Activated effector memory CD4-positive, alpha-beta T cell treated with anti-CD3 and anti-CD28 coated beads, Interleukin-2, amount 50 U/mL, for 16 hours (primary cell): ENCODE data around the gene CIC.

Experiments
- DNase-seq: peaks from one replicate; pipeline ENCODE4 v3.0.0-alpha.2; 2020

Gene CIC

DNA sequence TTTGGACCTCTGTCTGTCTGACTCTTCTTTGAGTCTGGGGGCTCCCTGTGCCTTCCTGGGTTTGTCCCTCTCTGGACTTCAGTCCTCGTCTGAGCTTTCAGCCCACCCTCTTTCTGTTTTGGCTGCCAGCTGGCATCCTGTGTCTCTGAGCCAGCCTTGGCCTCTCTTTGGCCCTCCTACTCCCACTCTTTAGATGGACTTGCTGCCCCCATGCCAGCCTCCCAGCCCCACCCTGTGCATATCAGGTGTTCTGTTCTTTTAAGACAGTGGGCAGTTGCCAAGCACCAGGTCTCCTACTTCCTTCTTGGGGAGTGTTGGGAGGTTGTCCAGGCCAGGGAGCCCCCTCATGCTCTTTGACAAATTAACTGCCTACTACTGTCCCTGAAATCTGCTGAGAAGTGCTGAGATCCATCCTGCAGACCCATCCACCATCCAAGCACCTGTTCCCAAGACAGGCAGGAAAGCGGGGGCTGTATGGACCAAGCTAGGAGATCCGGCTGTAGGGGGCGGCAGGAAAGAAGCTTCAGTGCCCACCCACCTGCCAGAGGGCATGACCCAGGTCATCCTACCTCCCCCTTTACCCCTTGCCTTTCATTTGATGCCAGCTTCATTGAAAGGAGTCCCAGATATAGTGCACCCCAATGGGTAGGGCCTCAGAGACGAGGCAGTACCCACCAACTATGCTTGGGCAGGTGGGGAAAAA is 9.6 kb downstream of the CIC start:
- peak; percentile 59 for DNase-seq

DNA sequence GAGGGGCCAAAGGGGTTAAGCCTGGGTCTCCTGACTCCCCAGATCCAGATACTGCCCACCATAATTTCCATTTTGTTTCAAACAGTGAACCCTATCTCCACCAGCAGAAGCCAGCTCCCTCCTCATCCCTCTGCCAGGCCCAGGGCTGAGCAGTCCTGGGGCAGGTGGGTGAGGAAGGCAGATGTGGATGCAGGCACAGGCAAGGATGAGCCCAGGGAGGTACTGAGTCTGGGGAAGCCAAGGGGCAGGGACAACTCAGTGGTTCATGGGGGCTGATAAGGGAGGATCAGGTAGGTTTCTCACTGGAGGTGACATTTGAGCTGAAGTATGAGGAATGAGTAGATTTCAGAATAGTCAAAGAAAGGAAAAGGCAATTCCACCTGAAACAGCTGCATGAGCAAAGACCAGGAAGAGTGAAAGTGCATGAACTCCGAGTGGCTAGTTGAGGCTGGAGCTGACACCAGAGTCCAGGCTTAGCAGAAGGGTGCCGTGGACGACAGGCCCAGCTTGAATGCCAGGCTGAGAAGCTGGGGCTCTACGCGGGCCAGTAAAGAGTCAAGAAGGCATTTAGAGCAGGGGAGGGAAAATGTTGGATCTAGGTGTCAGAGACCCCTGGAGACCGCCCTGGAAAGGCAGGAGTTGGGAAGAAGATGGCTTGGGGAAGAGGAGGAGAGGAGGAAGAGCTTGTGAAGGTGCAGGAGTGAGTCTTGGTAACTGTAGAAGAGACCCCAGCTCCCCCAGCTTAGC is 10.3 kb downstream of the CIC start:
- DNase-seq, result peak; percentile 58

DNA sequence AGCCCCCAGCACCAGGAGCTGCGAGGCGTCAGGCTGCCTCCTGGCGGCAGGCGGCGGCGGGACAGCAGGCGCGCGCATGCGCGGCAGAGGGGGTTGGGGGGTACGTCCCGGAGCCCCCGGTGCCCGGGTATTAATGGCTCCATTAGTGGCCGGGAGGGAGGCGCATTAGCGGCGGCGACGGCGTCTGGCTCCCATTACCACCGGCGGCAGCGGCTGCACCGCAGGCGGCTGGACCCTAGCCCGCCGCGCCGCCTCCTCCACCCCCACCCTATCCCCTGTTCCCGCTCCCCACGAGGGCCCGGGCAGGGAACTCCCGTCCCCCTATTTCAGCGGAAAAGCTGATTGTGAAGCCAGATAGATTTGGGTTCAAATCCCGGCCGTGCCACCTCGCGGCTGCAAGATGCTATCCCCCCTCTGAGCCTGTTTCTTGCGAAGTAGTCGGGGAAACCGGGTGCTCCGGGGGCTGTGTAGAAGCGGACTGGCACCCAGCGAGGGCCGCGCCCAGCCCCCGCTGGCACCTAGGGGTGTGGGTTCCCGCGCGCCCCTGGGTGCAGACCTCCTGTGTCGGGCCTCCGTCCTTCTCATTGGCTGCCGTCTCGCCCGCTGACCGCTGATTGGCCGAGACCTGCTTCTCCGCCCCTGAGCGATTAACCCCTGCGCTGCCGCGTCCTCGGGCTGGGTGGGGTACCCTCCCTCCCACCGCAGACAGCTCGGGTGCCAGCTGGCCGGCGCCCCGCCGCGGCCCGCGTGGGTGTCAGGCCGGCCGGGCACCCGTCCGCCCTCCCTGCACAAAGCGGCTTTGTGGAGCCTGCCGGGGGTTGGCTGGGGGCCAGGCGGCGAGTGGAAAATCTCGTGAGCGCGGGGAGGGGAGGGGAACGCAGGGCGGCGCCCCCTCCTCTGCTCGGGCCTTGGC is 11.1 kb downstream of the CIC start:
- peak; percentile 95 for DNase-seq

GRCh38 chr19:42280815-42281145 is 11.7 kb downstream of the CIC start:
- no peak for DNase-seq

GRCh38 chr19:42281146-42281826 is 12.2 kb downstream of the CIC start:
- peak; percentile 75 for DNase-seq

GRCh38 chr19:42281827-42282762 is 13.0 kb downstream of the CIC start:
- DNase-seq, result peak; percentile 65

- no peak for DNase-seq
These were observed 13.8 kb downstream of the CIC start for GRCh38 chr19:42282819-42283187.

- peak; percentile 98 for DNase-seq
These were observed 14.4 kb downstream of the CIC start for GRCh38 chr19:42283188-42284065.

- DNase-seq, result peak; percentile 94
These were observed 15.0 kb downstream of the CIC start for GRCh38 chr19:42284066-42284501.

- DNase-seq, result peak; percentile 73
These were observed 15.7 kb downstream of the CIC start for GRCh38 chr19:42284591-42285341.

- peak; percentile 63 for DNase-seq
These were observed 16.5 kb downstream of the CIC start for GRCh38 chr19:42285541-42285941.

- peak; percentile 60 for DNase-seq
These were observed 16.9 kb downstream of the CIC start for GRCh38 chr19:42285988-42286348.

DNA sequence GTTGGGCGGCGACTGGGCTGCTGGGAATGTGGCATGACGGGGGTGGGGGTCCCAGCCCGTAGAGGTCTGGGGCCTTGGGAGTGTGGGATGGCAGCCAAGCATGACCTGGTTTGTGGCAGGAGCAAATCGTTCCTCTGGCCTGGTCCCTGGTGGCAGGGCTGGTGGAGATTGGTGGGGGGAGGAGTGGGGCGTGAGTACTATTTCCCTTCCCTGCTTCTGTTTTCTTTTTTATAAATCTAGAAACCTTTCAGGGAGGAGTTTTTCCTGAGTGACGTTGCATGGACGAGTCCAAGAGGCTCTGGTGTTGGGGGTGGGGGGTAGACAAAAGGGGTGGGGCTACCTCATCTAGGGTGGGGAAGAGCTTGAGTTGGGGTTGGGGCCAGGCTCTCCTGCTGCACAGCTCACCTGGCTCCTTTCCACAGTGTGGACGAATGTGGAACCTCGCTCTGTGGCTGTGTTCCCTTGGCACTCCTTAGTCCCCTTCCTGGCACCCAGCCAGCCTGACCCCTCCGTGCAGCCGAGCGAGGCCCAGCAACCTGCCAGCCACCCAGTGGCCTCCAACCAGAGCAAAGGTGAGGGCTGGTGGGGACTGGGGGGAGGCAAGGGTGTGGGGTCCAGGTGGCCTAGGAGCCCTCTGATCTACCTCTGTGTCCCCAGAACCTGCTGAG is 17.4 kb downstream of the CIC start:
- peak; percentile 59 for DNase-seq

DNA sequence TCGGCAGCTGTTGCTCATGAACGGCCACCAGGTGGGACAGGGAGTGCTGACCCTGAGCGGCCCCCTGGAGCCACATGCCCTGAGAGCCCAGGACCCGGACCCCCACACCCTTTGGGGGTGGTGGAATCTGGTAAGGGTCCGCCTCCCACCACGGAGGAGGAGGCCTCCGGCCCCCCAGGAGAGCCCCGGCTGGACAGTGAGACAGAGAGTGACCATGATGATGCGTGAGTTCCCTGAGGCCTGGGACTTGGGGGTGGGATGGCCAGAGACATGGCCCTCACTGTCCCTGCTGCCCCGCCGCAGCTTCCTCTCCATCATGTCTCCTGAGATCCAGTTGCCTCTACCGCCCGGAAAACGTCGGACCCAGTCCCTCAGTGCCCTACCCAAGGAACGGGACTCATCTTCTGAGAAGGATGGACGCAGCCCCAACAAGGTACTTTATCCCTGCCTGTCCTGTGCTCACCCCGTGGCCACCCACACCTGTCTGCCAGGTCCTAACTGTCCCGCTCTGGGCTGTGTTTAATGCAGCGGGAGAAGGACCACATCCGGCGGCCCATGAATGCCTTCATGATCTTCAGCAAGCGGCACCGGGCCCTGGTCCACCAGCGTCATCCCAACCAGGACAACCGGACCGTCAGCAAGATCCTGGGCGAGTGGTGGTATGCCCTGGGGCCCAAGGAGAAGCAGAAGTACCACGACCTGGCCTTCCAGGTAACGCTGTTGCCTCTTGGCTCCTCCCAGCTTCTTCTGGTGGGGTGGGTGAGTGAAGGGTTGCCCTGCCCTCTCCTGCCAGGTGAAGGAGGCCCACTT is 18.2 kb downstream of the CIC start:
- peak; percentile 60 for DNase-seq

GRCh38 chr19:42287827-42288107 is 18.7 kb downstream of the CIC start:
- DNase-seq, result peak; percentile 61

GRCh38 chr19:42288387-42288786 is 19.3 kb downstream of the CIC start:
- peak; percentile 60 for DNase-seq

DNA sequence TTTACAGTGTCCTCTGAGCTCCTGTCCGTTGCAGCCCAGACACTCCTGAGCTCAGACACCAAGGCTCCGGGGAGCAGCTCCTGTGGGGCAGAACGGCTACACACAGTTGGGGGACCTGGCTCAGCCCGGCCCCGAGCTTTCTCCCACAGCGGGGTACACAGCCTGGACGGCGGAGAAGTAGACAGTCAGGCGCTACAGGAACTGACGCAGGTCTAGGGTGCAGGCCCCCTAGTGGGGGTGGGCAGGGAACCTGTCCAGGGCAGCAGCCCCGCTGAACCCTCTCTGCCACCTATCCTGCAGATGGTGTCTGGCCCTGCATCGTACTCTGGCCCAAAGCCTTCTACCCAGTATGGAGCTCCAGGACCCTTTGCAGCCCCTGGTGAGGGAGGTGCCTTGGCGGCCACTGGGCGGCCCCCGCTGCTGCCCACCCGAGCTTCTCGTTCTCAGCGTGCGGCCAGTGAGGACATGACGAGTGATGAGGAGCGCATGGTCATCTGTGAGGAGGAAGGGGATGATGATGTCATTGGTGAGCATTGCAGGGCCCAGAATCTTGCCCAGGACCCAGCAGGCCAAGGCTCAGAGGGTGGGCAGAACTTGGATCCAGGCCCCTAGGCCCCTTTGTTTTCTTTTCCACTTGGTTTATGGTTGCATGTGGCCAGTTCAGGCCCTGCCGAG is 20.0 kb downstream of the CIC start:
- DNase-seq, result peak; percentile 62

DNA sequence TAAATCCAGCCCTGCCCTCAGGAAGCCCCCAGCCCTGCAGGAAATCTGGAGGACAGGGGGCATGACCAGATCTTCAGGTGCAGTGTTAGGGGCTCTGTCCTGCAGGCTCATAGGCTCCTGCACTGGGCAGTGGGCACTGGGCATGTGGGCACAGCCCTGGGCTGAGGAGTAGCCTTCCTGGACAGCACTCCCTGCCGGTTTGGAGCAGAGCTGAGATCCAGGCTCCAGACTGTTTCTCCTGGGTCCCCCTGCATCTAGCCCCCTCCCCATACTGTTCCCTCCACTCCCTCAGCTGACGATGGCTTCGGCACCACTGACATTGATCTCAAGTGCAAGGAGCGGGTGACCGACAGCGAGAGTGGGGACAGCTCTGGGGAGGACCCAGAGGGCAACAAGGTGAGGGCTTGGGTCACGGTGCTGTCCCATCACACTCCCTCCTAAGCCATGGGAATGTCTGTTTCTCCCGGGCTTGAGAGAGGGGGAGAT is 20.5 kb downstream of the CIC start:
- peak; percentile 54 for DNase-seq
